Thyroid gland (tissue), 4 donors: ENCODE data around the gene ZNF350. TPM values are rescaled to one million over a fixed set of nuclear protein-coding genes. Genes with fewer than 3 reads are reported as not detected.

Experiments used
- DNase-seq, 2 donors: peaks; one replicate each; pipeline ENCODE4 v3.0.0-alpha.2; 2019
- H3K27ac ChIP-seq, 3 donors: fragments of 200-600 bp; sonication (generic); 1 replicate in 2 of 3; 2 replicates in 1 of 3; pipeline ENCODE4 v1.5.1; 2016 to 2019; ENCODE audit warnings: mild to moderate bottlenecking in 1 of 3, moderate library complexity in 1 of 3
- H3K27me3 ChIP-seq: fragments of 200-600 bp; sonication (generic); one replicate; pipeline ENCODE4 v1.5.1; 2019
- H3K36me3 ChIP-seq, 2 donors: fragments of 200-600 bp; sonication (generic); one replicate each; pipeline ENCODE4 v1.5.1; 2016 to 2019
- H3K4me1 ChIP-seq, 2 donors: fragments of 200-600 bp; sonication (generic); one replicate each; pipeline ENCODE4 v1.5.1; 2017 to 2019
- H3K4me3 ChIP-seq, 3 donors: fragments of 200-600 bp; sonication (generic); replicated peaks in 1 of 3; 1 replicate in 2 of 3; 2 replicates in 1 of 3; pipeline ENCODE4 v1.5.1; 2016; ENCODE audit warnings: mild to moderate bottlenecking in 1 of 3
- H3K9me3 ChIP-seq: fragments of 200-600 bp; sonication (generic); one replicate; pipeline ENCODE4 v1.5.1; 2017
- CTCF ChIP-seq, 6 experiments: fragments of 200-600 bp in 3 of 6; fragments of 450-650 bp in 3 of 6; sonication (generic) in 3 of 6; IDR thresholded peaks; one replicate each; pipeline ENCODE4 v1.5.1; 2016 to 2019; ENCODE audit warnings: antibody characterized with exemption in 6 of 6, mild to moderate bottlenecking in 2 of 6, inconsistent platforms in 1 of 6, moderate library complexity in 1 of 6
- POLR2A ChIP-seq, 2 donors: fragments of 450-650 bp; IDR thresholded peaks; one replicate each; pipeline ENCODE4 v1.6.1; 2017; ENCODE audit warnings: antibody characterized with exemption in 2 of 2, mild to moderate bottlenecking in 2 of 2, moderate library complexity in 1 of 2
- WGBS, 2 donors: methylation state at CpG; one replicate each; pipeline ENCODE4 v1.1.5; 2017; 5-methylcytosine and 5-hydroxymethylcytosine counted together
- intact Hi-C: fragments of 100-400 bp; cut with DNase I; formaldehyde crosslinking; loops from one replicate; pipeline ENCODE4 v1.15.1; 2023
- total RNA-seq, 4 donors: library from RNA; depleted of rRNA; stranded (reverse); fragments of >200 nt; gene quantifications; one replicate each; pipeline ENCODE4 v1.2.3, GENCODE V29; 2016

ZNF350 gene
- total RNA-seq, 4 donors from 2014 or later: 12.0 to 27.4 (median 16.4) TPM

DNA sequence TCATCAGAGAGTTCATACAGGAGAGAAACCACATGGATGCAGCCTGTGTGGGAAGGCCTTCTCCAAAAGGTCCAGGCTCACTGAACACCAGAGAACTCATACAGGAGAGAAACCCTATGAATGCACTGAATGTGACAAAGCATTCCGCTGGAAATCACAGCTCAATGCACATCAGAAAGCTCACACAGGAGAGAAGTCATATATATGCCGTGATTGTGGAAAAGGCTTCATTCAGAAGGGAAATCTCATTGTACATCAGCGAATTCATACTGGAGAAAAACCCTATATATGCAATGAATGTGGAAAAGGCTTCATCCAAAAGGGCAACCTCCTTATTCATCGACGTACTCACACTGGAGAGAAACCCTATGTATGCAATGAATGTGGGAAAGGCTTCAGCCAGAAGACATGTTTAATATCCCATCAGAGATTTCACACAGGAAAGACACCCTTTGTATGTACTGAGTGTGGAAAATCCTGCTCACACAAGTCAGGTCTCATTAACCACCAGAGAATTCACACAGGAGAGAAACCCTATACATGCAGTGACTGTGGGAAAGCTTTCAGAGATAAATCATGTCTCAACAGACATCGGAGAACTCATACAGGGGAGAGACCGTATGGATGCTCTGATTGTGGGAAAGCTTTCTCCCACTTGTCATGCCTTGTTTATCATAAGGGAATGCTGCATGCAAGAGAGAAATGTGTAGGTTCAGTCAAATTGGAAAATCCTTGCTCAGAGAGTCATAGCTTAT, 41.7 kb downstream of the ZNF350 start:
- Histone ChIP-seq H3K4me1 (no peaks in the 10 kb centered on the region), H3K9me3 (peaks cover 12% of the 10 kb centered on the region), H3K27me3 (no peaks in the 10 kb centered on the region), H3K36me3 (peaks cover 54 to 55% of the 10 kb centered on the region in 2 donors), H3K4me3 (no peak overlapping the region), H3K27ac (no peak overlapping the region)
- intact Hi-C loops: no loop called here
- TF ChIP-seq CTCF (IDR thresholded peaks at IDR 0.05): no peak
- TF ChIP-seq POLR2A (IDR thresholded peaks at IDR 0.05): no peak
- DNase-seq: no peak
- 95 to 97% methylated on average over 7 of the region's 7 CpGs for WGBS, 2 donors

GRCh38 chr19:51938936-51939335, 47.7 kb downstream of the ZNF350 start:
- Histone ChIP-seq H3K9me3 (no peaks in the 10 kb centered on the region), H3K4me1 (no peaks in the 10 kb centered on the region), H3K27ac (no peak overlapping the region), H3K36me3 (peaks cover 81 to 84% of the 10 kb centered on the region in 2 donors), H3K4me3 (no peak overlapping the region), H3K27me3 (no peaks in the 10 kb centered on the region)
- no peak for DNase-seq
- intact Hi-C loops: no loop called here
- 94 to 98% methylated on average over 2 of the region's 2 CpGs for WGBS, 2 donors
- no peak for TF ChIP-seq POLR2A (IDR thresholded peaks at IDR 0.05)
- no peak for TF ChIP-seq CTCF (IDR thresholded peaks at IDR 0.05)

DNA sequence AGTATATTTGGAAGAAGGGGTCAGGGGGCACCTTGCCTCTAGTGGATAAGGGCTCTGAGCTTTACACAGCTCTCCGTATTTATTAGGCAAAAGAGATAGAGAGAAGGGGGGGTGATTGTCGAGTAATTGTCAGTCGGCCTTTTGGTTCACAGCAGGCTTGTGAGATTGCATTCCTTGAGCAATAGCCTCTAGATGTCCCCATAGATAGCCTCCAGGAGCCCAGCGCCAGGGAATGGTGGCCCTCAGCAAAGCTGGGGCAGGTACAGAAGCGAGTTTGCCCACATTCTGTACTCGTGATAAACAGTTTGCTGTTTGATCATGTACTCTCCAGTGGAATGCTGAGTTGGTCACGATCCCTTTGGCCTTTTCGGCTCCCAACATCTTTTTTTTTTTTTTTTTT, 54.7 kb downstream of the ZNF350 start:
- intact Hi-C loops: no loop called here
- Histone ChIP-seq H3K27ac (no peak overlapping the region), H3K27me3 (no peaks in the 10 kb centered on the region), H3K4me1 (peaks cover 0 to 9% of the 10 kb centered on the region in 2 donors), H3K4me3 (no peak overlapping the region), H3K36me3 (peaks cover 32 to 39% of the 10 kb centered on the region in 2 donors), H3K9me3 (no peaks in the 10 kb centered on the region)
- TF ChIP-seq CTCF (IDR thresholded peaks at IDR 0.05) (no peak), POLR2A (IDR thresholded peaks at IDR 0.05) (no peak)
- DNase-seq: no peak
- 88 to 93% methylated on average over 8 of the region's 8 CpGs for WGBS, 2 donors

DNA sequence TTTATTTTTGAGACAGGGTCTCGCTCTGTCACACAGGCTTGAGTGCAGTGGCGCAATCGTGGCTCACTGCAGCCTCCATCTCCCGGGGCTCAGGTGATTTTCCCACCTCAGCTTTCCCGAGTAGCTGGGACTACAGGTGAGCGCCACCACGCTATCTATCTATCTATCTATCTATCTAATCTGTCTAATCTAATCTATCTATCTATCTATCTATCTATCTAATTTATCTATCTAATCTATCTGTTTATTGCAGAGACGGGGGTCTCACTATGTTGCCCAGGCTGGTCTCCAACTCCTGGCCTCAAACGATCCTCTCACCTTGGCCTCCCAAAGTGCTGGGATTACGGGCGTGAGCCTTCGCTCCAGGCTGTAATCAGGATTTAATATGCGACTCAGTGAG, 58.8 kb downstream of the ZNF350 start:
- Histone ChIP-seq H3K9me3 (no peaks in the 10 kb centered on the region), H3K36me3 (peaks cover 4 to 6% of the 10 kb centered on the region in 2 donors), H3K27me3 (no peaks in the 10 kb centered on the region), H3K4me1 (peaks cover 0 to 14% of the 10 kb centered on the region in 2 donors), H3K27ac (no peak overlapping the region), H3K4me3 (peak overlapping the region; percentile 49 to 97 (median 81))
- WGBS, 2 donors: 32 to 33% methylated on average over 13 of the region's 13 CpGs
- intact Hi-C loops: no loop called here
- DNase-seq: peak in 1 of 2 donors; percentile 12
- TF ChIP-seq CTCF (IDR thresholded peaks at IDR 0.05) (no peak), POLR2A (IDR thresholded peaks at IDR 0.05) (no peak)
